ENCODE results near the gene CRTAC1.

CRTAC1 gene

GRCh38 chr10:98031440-98031839 is 1.0 kb upstream of the CRTAC1 start:
- no peak for TF ChIP-seq CTCF (conservative IDR thresholded peaks at IDR 0.05; ENCODE audit: control insufficient read depth, insufficient read depth, low read depth, low read length)
- H3K4me3 ChIP-seq (ENCODE audit: control insufficient read depth, low read depth, low read length): no peak overlapping the region
- no peak for DNase-seq (ENCODE audit: low read depth)

DNA sequence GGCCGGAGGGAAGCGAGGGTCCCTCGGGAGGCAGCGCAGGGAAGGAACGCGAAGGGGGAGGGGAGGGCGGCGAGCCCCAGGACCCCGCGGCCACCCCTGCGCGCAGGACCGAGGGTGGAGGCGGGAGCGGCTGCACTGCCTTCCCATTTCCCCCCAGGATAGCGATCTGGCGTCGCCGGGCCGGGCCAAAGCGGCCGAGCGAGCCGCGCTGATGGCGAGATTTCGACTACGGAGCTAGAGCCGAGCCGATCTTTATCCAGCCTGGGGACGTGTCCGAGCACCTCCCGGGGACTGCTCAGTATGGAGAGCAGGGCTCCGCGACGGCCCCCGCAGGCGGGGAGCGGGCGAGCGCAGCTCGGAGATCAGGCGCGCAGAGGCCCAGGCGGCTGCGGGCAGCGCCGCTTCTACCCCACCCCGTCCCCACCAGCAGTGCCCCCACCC is 590 bp upstream of the CRTAC1 start:
- no peak for DNase-seq (ENCODE audit: low read depth)
- H3K4me3 ChIP-seq (ENCODE audit: control insufficient read depth, low read depth, low read length): no peak overlapping the region
- no peak for TF ChIP-seq CTCF (conservative IDR thresholded peaks at IDR 0.05; ENCODE audit: control insufficient read depth, insufficient read depth, low read depth, low read length)

DNA sequence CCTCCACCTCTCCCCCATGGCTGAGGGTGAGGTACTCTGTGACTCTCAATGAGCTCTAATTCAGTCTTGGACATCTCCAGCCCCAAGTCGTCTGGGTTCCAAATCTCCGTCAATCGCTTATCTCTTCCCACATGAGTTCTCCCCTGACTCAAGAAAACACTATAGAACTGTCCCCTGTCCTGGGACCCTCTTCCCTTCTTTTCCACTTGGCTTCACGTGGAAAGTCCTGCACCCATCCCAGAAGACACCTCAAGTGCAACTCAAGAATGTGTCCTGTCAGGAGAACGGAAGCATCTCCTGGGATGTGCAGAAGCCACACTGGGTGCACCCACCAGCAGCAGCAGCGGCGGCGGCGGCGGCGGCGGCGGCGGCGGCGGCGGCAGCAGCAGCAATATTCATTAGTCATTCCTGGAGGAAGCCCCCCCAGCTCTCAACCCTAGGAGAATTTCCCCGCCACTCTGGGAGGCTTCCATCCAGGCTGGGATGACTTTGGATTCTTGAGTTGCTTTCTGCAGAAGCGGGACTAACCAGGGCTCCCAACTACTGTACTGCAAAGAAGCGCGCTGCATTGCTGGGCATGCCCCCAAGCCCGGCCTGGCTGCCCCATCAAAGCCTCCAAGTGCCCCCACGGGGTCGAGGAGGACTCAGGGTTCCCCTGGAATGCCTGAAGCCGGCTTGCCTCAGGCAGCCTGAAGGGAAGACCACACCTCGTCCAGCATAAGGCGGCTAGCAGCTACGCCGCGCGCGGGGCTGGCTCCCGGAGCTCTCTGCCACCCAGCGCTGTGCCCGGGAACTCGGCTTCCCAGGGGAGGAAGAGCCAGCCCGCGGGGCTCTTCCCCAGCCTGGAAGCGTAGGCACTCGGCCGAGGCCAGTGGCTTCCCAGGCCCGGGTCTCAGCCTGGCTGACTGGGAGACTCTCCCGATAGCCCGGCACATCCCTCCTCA is 1.0 kb downstream of the CRTAC1 start:
- no peak for TF ChIP-seq CTCF (conservative IDR thresholded peaks at IDR 0.05; ENCODE audit: control insufficient read depth, insufficient read depth, low read depth, low read length)
- no peak overlapping the region for H3K4me3 ChIP-seq (ENCODE audit: control insufficient read depth, low read depth, low read length)
- no peak for DNase-seq (ENCODE audit: low read depth)

DNA sequence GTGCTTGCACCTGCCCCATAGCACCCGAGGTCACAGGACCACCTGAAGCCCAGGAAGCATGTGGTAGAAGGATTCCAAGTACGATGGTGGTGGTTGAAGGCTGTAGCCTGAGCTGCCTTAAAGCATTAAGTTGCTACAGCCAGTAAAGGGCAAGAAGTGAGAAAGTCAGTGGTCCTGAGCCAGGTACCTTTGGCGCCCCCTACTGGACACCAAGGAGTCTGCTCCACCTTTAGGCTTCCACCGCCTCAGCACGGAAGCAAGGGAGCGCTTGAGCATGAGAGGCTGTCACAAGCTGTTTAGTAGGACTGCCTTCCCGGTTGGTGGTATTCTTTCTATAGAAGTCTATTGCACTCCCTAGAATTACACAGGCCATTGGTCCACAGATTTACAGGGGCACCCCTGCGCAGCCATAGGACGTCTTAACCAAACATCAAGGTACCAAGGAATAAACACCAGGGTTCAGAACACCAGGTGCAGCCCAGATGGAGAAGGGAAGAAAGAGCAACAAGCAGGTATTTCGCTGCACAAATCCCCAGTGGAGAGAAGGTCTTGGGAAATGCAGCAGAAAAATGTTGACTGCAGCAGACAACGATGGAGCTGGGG is 2.2 kb downstream of the CRTAC1 start:
- H3K4me3 ChIP-seq (ENCODE audit: control insufficient read depth, low read depth, low read length): no peak overlapping the region
- peak; percentile 79 for TF ChIP-seq CTCF (conservative IDR thresholded peaks at IDR 0.05; ENCODE audit: control insufficient read depth, insufficient read depth, low read depth, low read length)
- peak; percentile 46 for DNase-seq (ENCODE audit: low read depth)

DNA sequence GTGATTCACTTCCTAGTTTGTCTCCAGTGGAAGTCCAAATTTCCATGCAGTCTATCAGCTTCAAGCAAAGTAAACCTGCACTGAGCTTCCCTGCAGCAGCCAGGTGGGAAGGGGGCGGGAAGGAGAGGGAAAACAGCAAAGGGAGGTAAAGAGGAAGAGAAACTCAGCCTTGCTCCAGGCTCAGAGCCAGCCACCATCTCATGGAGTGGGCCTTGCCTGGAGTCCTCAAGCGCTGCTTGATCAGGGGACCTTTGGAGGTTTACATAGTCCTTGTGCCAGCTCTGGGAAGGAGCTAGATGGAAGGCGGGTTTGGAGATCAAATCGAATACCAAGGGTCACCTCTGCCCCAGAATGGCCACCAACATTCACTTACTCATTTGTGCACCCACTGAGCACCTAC is 7.4 kb downstream of the CRTAC1 start:
- H3K4me3 ChIP-seq (ENCODE audit: control insufficient read depth, low read depth, low read length): no peak overlapping the region
- DNase-seq (ENCODE audit: low read depth): no peak
- no peak for TF ChIP-seq CTCF (conservative IDR thresholded peaks at IDR 0.05; ENCODE audit: control insufficient read depth, insufficient read depth, low read depth, low read length)

GRCh38 chr10:98020784-98021183 is 9.6 kb downstream of the CRTAC1 start:
- no peak for TF ChIP-seq CTCF (conservative IDR thresholded peaks at IDR 0.05; ENCODE audit: control insufficient read depth, insufficient read depth, low read depth, low read length)
- DNase-seq (ENCODE audit: low read depth): no peak
- H3K4me3 ChIP-seq (ENCODE audit: control insufficient read depth, low read depth, low read length): no peak overlapping the region
